Loucy (cell line): Measurements from ENCODE around the gene TRERF1.

ENCODE experiments used
- H2AFZ ChIP-seq: fragments of 200-600 bp; sonication (generic); 2 replicates; pipeline ENCODE4 v1.6.0; 2016; ENCODE audit warnings: antibody characterized with exemption, mild to moderate bottlenecking, low read length, moderate library complexity
- H3F3A ChIP-seq: fragments of 200-600 bp; 2 replicates; pipeline ENCODE4 v1.6.0; 2016; ENCODE audit warnings: antibody characterized with exemption, low read depth, mild to moderate bottlenecking
- H3K27me3 ChIP-seq: fragments of 200-600 bp; sonication (generic); 2 replicates; pipeline ENCODE4 v1.6.1; 2014; ENCODE audit warnings: low read length, mild to moderate bottlenecking; ENCODE audit not compliant: insufficient read depth, poor library complexity, severe bottlenecking
- H3K36me3 ChIP-seq: fragments of 200-600 bp; sonication (generic); 2 replicates; pipeline ENCODE4 v1.6.1; 2016; ENCODE audit warnings: low read length; ENCODE audit not compliant: insufficient read depth
- H3K4me1 ChIP-seq: fragments of 200-600 bp; sonication (generic); 2 replicates; pipeline ENCODE4 v1.5.1; 2014; ENCODE audit warnings: low read length, mild to moderate bottlenecking; ENCODE audit not compliant: insufficient read depth, poor library complexity, severe bottlenecking
- H3K4me2 ChIP-seq: fragments of 200-600 bp; sonication (generic); 2 replicates; pipeline ENCODE4 v1.6.0; 2014; ENCODE audit warnings: antibody characterized with exemption, low read length, low read depth, mild to moderate bottlenecking; ENCODE audit not compliant: poor library complexity, severe bottlenecking
- H3K4me3 ChIP-seq: fragments of 200-600 bp; sonication (generic); 2 replicates; pipeline ENCODE4 v1.5.1; 2014; ENCODE audit warnings: low read length, mild to moderate bottlenecking, mixed read lengths; ENCODE audit not compliant: poor library complexity, severe bottlenecking
- H3K79me2 ChIP-seq: fragments of 200-600 bp; sonication (generic); 2 replicates; pipeline ENCODE4 v1.6.1; 2014; ENCODE audit warnings: low read length; ENCODE audit not compliant: insufficient read depth
- H3K9ac ChIP-seq: fragments of 200-600 bp; sonication (generic); 2 replicates; pipeline ENCODE4 v1.6.0; 2014; ENCODE audit warnings: mild to moderate bottlenecking, low read depth, low read length, moderate library complexity; ENCODE audit not compliant: poor library complexity, severe bottlenecking
- H3K9me2 ChIP-seq: fragments of 200-600 bp; sonication (generic); replicated peaks from 2 replicates; pipeline ENCODE4 v1.6.1; 2016; ENCODE audit warnings: low read depth, low read length, mixed read lengths
- H3K9me3 ChIP-seq: fragments of 200-600 bp; sonication (generic); 2 replicates; pipeline ENCODE4 v1.6.1; 2014; ENCODE audit warnings: mild to moderate bottlenecking, antibody characterized with exemption, low read length, low read depth; ENCODE audit not compliant: insufficient read depth
- H4K20me1 ChIP-seq: fragments of 200-600 bp; sonication (generic); 2 replicates; pipeline ENCODE4 v1.6.0; 2014; ENCODE audit warnings: antibody characterized with exemption, low read length, mild to moderate bottlenecking; ENCODE audit not compliant: insufficient read depth, poor library complexity, severe bottlenecking
- CTCF ChIP-seq: fragments of 200-600 bp; sonication (generic); conservative IDR thresholded peaks from 2 replicates; pipeline ENCODE4 v1.5.1; 2014; ENCODE audit warnings: mild to moderate bottlenecking, antibody characterized with exemption, low read length
- EZH2phosphoT487 ChIP-seq: fragments of 200-600 bp; IDR thresholded peaks from 2 replicates; pipeline ENCODE4 v1.6.1; 2018; ENCODE audit warnings: antibody characterized with exemption, mild to moderate bottlenecking, moderate library complexity, borderline replicate concordance

The TRERF1 gene

GRCh38 chr6:42188406-42188805 is 263.3 kb downstream of the TRERF1 start:
- TF ChIP-seq EZH2phosphoT487 (no peak), CTCF (no peak)
- Histone ChIP-seq H4K20me1 (no peaks in the 10 kb centered on the region), H3K9me2 (no peaks in the 10 kb centered on the region)

GRCh38 chr6:42185597-42185996 is 266.1 kb downstream of the TRERF1 start:
- no peaks in the 10 kb centered on the region for H3K9me3 ChIP-seq
- H3K9ac ChIP-seq, result no peak overlapping the region
- no peaks in the 10 kb centered on the region for H3K36me3 ChIP-seq
- H4K20me1 ChIP-seq, result no peaks in the 10 kb centered on the region
- H2AFZ ChIP-seq, result no peak overlapping the region
- no peaks in the 10 kb centered on the region for H3K27me3 ChIP-seq
- H3K4me2 ChIP-seq, result no peak overlapping the region
- TF ChIP-seq EZH2phosphoT487 (no peak), CTCF (no peak)
- no peak overlapping the region for H3K4me3 ChIP-seq
- H3K9me2 ChIP-seq, result no peaks in the 10 kb centered on the region
- no peaks in the 10 kb centered on the region for H3F3A ChIP-seq
- no peaks in the 10 kb centered on the region for H3K79me2 ChIP-seq
- H3K4me1 ChIP-seq, result no peaks in the 10 kb centered on the region

More at GRCh38 chr6:42188406-42188805, 263.3 kb downstream of the TRERF1 start:
- Histone ChIP-seq H3K27me3 (no peaks in the 10 kb centered on the region), H3K79me2 (no peaks in the 10 kb centered on the region), H3K9ac (no peak overlapping the region), H3K9me3 (no peaks in the 10 kb centered on the region), H3K4me3 (no peak overlapping the region), H3K36me3 (no peaks in the 10 kb centered on the region), H3F3A (no peaks in the 10 kb centered on the region), H3K4me1 (no peaks in the 10 kb centered on the region), H2AFZ (no peak overlapping the region), H3K4me2 (no peak overlapping the region)

GRCh38 chr6:42184475-42184874 is 267.3 kb downstream of the TRERF1 start:
- H3K4me3 ChIP-seq, result no peak overlapping the region
- H3K4me2 ChIP-seq, result no peak overlapping the region
- no peaks in the 10 kb centered on the region for H3K27me3 ChIP-seq
- H2AFZ ChIP-seq, result no peak overlapping the region
- no peaks in the 10 kb centered on the region for H4K20me1 ChIP-seq
- no peaks in the 10 kb centered on the region for H3F3A ChIP-seq
- no peak for TF ChIP-seq CTCF
- TF ChIP-seq EZH2phosphoT487, result no peak
- H3K9ac ChIP-seq, result no peak overlapping the region
- no peaks in the 10 kb centered on the region for H3K4me1 ChIP-seq
- no peaks in the 10 kb centered on the region for H3K9me2 ChIP-seq
- no peaks in the 10 kb centered on the region for H3K9me3 ChIP-seq
- H3K36me3 ChIP-seq, result no peaks in the 10 kb centered on the region
- no peaks in the 10 kb centered on the region for H3K79me2 ChIP-seq
